Measurements from ENCODE around the gene FHOD3.

- TF ChIP-seq PRDM10 (tag by site-specific recombination; IDR thresholded peaks at IDR 0.05), result no peak
- TF ChIP-seq ZNF175 (tag by site-specific recombination; IDR thresholded peaks at IDR 0.05), result no peak
- no peak for TF ChIP-seq TCF7L2 (IDR thresholded peaks at IDR 0.05; ENCODE audit: borderline replicate concordance, low read depth, low read length)
- TF ChIP-seq ZNF747 (tag by site-specific recombination; IDR thresholded peaks at IDR 0.05), result no peak
- TF ChIP-seq ZBTB20 (tag by site-specific recombination; IDR thresholded peaks at IDR 0.05), result no peak
- TF ChIP-seq ZNF133 (tag by site-specific recombination; IDR thresholded peaks at IDR 0.05), result no peak
These were observed 11.4 kb downstream of the FHOD3 start for GRCh38 chr18:36308711-36309435.
